Activated B cell treated with CpG ODN at 0.5 μM for 24 hours (primary cell): ENCODE data around the gene ASB15. TPM values are rescaled to one million over a fixed set of nuclear protein-coding genes. Genes with fewer than 3 reads are reported as not detected.

Experiments
- ATAC-seq: fragments of 200-7000 bp; cut with Tn5 transposase; one replicate; pipeline ENCODE4 v1.10.0; 2021; ENCODE audit warnings: low read depth, mild to moderate bottlenecking, moderate library complexity
- CTCF ChIA-PET: fragments of 350-600 bp; sonication (Branson Sonifier 250); formaldehyde crosslinking; loops from one replicate; lab custom pipeline; 2021; ENCODE audit warnings: antibody characterized with exemption; lab: Charles Lee
- POLR2A ChIA-PET: fragments of 350-600 bp; sonication (Branson Sonifier 250); formaldehyde crosslinking; loops from one replicate; lab custom pipeline; 2021; ENCODE audit warnings: antibody characterized with exemption; lab: Charles Lee
- DNase-seq: peaks from one replicate; pipeline ENCODE4 v3.0.0; 2022
- H3K27ac Mint-ChIP-seq: one replicate; pipeline ENCODE4 v1.8.0; 2020; ENCODE audit warnings: mixed read lengths
- H3K27me3 Mint-ChIP-seq: one replicate; pipeline ENCODE4 v1.8.0; 2021; ENCODE audit warnings: mixed read lengths
- H3K36me3 Mint-ChIP-seq: one replicate; pipeline ENCODE4 v1.8.0; 2021; ENCODE audit warnings: low read depth, mixed read lengths
- H3K4me1 Mint-ChIP-seq: one replicate; pipeline ENCODE4 v1.8.0; 2021; ENCODE audit warnings: mixed read lengths
- H3K4me3 Mint-ChIP-seq: one replicate; pipeline ENCODE4 v1.8.0; 2020; ENCODE audit warnings: mild to moderate bottlenecking, mixed read lengths
- H3K9me3 Mint-ChIP-seq: one replicate; pipeline ENCODE4 v1.8.0; 2020; ENCODE audit warnings: mixed read lengths
- intact Hi-C: fragments of 100-400 bp; cut with micrococcal nuclease; formaldehyde crosslinking; loops from one replicate; pipeline ENCODE4 v1.15.1; 2024
- total RNA-seq: library from RNA; stranded (reverse); gene quantifications from 2 replicates; pipeline ENCODE4 v1.2.3, GENCODE V29; 2022
- TF ChIP-seq, protein P1 (sequence below): fragments of 200-600 bp; IDR thresholded peaks from one replicate; pipeline ENCODE4 v1.8.0; 2022; ENCODE audit warnings: antibody characterized with exemption, mild to moderate bottlenecking

ASB15 gene
- total RNA-seq, 1 donor from 2014 or later: not detected

DNA sequence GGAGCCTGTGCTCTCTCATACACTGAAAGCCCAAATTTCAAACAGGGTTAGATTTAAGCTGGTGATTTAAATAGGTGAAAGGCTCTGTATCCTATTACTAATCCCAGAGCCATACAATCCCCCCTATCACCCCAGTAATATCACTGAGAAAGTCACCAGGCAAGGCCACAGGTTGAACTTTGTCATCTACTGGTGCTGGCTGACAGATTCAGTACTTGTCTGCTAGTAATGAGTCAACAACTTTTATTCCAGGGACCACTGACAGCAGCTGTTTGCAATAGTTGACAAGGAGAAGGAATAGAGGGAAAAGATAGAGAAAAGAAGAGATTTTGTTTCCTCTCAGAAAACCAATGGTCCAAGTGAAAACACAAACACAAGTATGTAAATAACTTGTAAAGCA, 10.4 kb downstream of the ASB15 start:
- H3K36me3 Mint-ChIP-seq: no peaks in the 10 kb centered on the region
- DNase-seq (no peak), ATAC-seq (no peak)
- TF ChIP-seq, protein P1, sequence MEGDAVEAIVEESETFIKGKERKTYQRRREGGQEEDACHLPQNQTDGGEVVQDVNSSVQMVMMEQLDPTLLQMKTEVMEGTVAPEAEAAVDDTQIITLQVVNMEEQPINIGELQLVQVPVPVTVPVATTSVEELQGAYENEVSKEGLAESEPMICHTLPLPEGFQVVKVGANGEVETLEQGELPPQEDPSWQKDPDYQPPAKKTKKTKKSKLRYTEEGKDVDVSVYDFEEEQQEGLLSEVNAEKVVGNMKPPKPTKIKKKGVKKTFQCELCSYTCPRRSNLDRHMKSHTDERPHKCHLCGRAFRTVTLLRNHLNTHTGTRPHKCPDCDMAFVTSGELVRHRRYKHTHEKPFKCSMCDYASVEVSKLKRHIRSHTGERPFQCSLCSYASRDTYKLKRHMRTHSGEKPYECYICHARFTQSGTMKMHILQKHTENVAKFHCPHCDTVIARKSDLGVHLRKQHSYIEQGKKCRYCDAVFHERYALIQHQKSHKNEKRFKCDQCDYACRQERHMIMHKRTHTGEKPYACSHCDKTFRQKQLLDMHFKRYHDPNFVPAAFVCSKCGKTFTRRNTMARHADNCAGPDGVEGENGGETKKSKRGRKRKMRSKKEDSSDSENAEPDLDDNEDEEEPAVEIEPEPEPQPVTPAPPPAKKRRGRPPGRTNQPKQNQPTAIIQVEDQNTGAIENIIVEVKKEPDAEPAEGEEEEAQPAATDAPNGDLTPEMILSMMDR: no peak
- H3K27me3 Mint-ChIP-seq: peaks cover 6% of the 10 kb centered on the region
- CTCF ChIA-PET: no interaction called here
- H3K9me3 Mint-ChIP-seq: no peaks in the 10 kb centered on the region
- H3K4me3 Mint-ChIP-seq: no peak overlapping the region
- H3K27ac Mint-ChIP-seq: no peak overlapping the region
- POLR2A ChIA-PET: no interaction called here
- no peaks in the 10 kb centered on the region for H3K4me1 Mint-ChIP-seq
- intact Hi-C loops: no loop called here

DNA sequence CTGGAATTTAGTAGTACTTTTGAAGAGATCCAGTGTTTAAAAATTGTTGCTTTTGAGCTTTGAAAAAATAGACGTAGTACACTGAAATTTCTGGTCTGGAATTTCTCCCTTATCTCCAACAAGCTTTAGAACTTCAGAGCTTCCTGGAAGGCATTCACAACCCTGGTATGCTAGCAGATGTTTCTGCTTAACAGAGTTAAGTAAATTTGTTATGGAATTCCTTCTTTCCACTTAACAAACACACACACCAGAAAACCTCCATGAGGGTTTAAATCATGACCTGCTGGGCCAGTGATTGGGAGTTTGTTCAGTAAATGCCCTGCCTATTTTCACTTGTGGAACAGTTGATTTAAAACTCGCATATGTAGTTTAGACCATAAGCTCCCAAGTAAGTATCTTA, 13.7 kb downstream of the ASB15 start:
- H3K9me3 Mint-ChIP-seq: no peaks in the 10 kb centered on the region
- no peaks in the 10 kb centered on the region for H3K36me3 Mint-ChIP-seq
- TF ChIP-seq, protein P1: no peak
- no peak overlapping the region for H3K4me3 Mint-ChIP-seq
- H3K27me3 Mint-ChIP-seq: peaks cover 8% of the 10 kb centered on the region
- H3K4me1 Mint-ChIP-seq: no peaks in the 10 kb centered on the region
- ChIA-PET CTCF (interaction anchor here (1.0 kb wide), 1 partner anchor 9 kb away, joined by 3 read pairs; no protein-coding TSS in a partner anchor), POLR2A (no interaction called here)
- H3K27ac Mint-ChIP-seq: no peak overlapping the region
- ATAC-seq (no peak), DNase-seq (no peak)
- intact Hi-C loops: no loop called here

- ChIA-PET CTCF (no interaction called here), POLR2A (no interaction called here)
- intact Hi-C loops: no loop called here
- Mint-ChIP-seq H3K9me3 (no peaks in the 10 kb centered on the region), H3K27me3 (peaks cover 8% of the 10 kb centered on the region), H3K4me3 (no peak overlapping the region), H3K27ac (no peak overlapping the region), H3K36me3 (no peaks in the 10 kb centered on the region), H3K4me1 (no peaks in the 10 kb centered on the region)
- no peak for DNase-seq
- no peak for ATAC-seq
- TF ChIP-seq, protein P1: no peak
Observed at GRCh38 chr7:123616223-123616622, 14.6 kb downstream of the ASB15 start.

DNA sequence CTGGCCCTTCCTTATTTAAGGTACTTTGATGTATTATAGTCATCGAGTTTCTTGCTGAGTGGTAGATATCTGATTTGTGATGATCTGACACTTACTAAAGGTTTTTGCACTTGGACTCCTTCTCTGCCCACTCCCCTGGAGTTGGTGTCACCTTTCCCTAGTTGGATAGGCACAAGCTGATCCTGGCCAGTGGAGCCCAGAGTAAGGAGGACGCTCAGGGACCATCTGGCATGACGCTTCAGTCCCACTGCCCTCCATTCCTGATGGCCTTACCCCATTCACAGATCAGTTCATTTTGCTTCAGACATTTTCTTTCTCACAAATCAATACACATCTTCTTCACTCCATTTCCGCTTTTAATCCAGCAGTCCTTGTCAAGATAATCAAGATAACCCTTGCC, 20.1 kb downstream of the ASB15 start:
- TF ChIP-seq, protein P1: no peak
- CTCF ChIA-PET: no interaction called here
- ATAC-seq: no peak
- intact Hi-C loops: no loop called here
- peaks cover 5% of the 10 kb centered on the region for H3K27me3 Mint-ChIP-seq
- no peaks in the 10 kb centered on the region for H3K36me3 Mint-ChIP-seq
- no peak overlapping the region for H3K27ac Mint-ChIP-seq
- no peaks in the 10 kb centered on the region for H3K4me1 Mint-ChIP-seq
- no peaks in the 10 kb centered on the region for H3K9me3 Mint-ChIP-seq
- POLR2A ChIA-PET: no interaction called here
- no peak overlapping the region for H3K4me3 Mint-ChIP-seq
- DNase-seq: no peak

- TF ChIP-seq, protein P1: no peak
- H3K36me3 Mint-ChIP-seq: no peaks in the 10 kb centered on the region
- no peak overlapping the region for H3K4me3 Mint-ChIP-seq
- ATAC-seq: no peak
- H3K27me3 Mint-ChIP-seq: peaks cover 5% of the 10 kb centered on the region
- intact Hi-C loops: no loop called here
- no peaks in the 10 kb centered on the region for H3K4me1 Mint-ChIP-seq
- ChIA-PET CTCF (interaction anchor here (1.5 kb wide), 1 partner anchor 13 kb away, joined by 3 read pairs; no protein-coding TSS in a partner anchor), POLR2A (no interaction called here)
- H3K27ac Mint-ChIP-seq: no peak overlapping the region
- DNase-seq: no peak
- no peaks in the 10 kb centered on the region for H3K9me3 Mint-ChIP-seq
Observed at GRCh38 chr7:123622660-123623386, 21.2 kb downstream of the ASB15 start.
